K562 (cell line): ENCODE measurements around the gene ACTL10. TPM values are rescaled to one million over a fixed set of nuclear protein-coding genes. Genes with fewer than 3 reads are reported as not detected.
A peak's percentile ranks its signal among the peaks of the same experiment; 100 is the strongest.

ENCODE experiments used
- ARHGAP35 ChIP-seq: fragments of 450-650 bp; IDR thresholded peaks from 2 replicates; pipeline ENCODE4 v1.6.1; 2018; ENCODE audit not compliant: partially characterized antibody
- ASH1L ChIP-seq: fragments of 450-650 bp; IDR thresholded peaks from 2 replicates; pipeline ENCODE4 v1.6.1; 2018; ENCODE audit warnings: borderline replicate concordance, mild to moderate bottlenecking, low read depth; ENCODE audit not compliant: partially characterized antibody
- DNMT1 ChIP-seq: fragments of 450-650 bp; IDR thresholded peaks from 2 replicates; pipeline ENCODE4 v1.6.1; 2016; ENCODE audit warnings: antibody characterized with exemption, mild to moderate bottlenecking
- FOXM1 ChIP-seq, 2 experiments: fragments of 450-650 bp in 1 of 2; sonication (generic) in 1 of 2; formaldehyde crosslinking in 1 of 2; IDR thresholded peaks; 2 replicates each; pipeline versions ENCODE4 v1.6.1 to v1.9.0; 2017 to 2022; ENCODE audit warnings: low read depth in 2 of 2, mild to moderate bottlenecking in 2 of 2, missing genetic modification reagents in 1 of 2, moderate library complexity in 1 of 2
- GABPB2 ChIP-seq: fragments of 250-450 bp; sonication (Bioruptor Pico); conservative IDR thresholded peaks from 2 replicates; pipeline ENCODE4 v1.5.1; 2021; ENCODE audit warnings: mild to moderate bottlenecking
- HEY1 ChIP-seq: fragments of 250-450 bp; sonication (Bioruptor Pico); IDR thresholded peaks from 2 replicates; pipeline ENCODE4 v1.5.0; 2020; ENCODE audit warnings: mild to moderate bottlenecking, moderate library complexity, borderline replicate concordance
- SRSF1 ChIP-seq: fragments of 200-400 bp; formaldehyde crosslinking; IDR thresholded peaks from 2 replicates; pipeline ENCODE4 v1.6.1; 2017; ENCODE audit warnings: mild to moderate bottlenecking, low read depth, low read length, moderate library complexity
- STAT5B ChIP-seq: fragments of 250-450 bp; sonication (Bioruptor Pico); IDR thresholded peaks from 2 replicates; pipeline ENCODE4 v1.8.0; 2021; ENCODE audit warnings: mild to moderate bottlenecking, inconsistent platforms
- TAF15 ChIP-seq: fragments of 200-400 bp; formaldehyde crosslinking; IDR thresholded peaks from 2 replicates; pipeline ENCODE4 v1.6.1; 2017; ENCODE audit warnings: mild to moderate bottlenecking, low read depth, low read length, moderate library complexity
- TAF9B ChIP-seq: fragments of 450-650 bp; IDR thresholded peaks from 2 replicates; pipeline ENCODE4 v1.6.1; 2018; ENCODE audit warnings: mild to moderate bottlenecking; ENCODE audit not compliant: partially characterized antibody
- ZEB2 ChIP-seq: fragments of 450-650 bp; IDR thresholded peaks from 2 replicates; pipeline ENCODE4 v1.6.1; 2016
- ZNF143 ChIP-seq: sonication (generic); formaldehyde crosslinking; IDR thresholded peaks from 2 replicates; pipeline ENCODE4 v1.9.0; 2022; ENCODE audit warnings: mild to moderate bottlenecking, missing genetic modification reagents
- ZNF316 ChIP-seq: fragments of 450-650 bp; IDR thresholded peaks from 2 replicates; pipeline ENCODE4 v1.6.1; 2016
- ZNF347 ChIP-seq: fragments of 450-650 bp; formaldehyde crosslinking; IDR thresholded peaks from 2 replicates; pipeline ENCODE4 v1.4.0; 2020; ENCODE audit warnings: low read depth, mild to moderate bottlenecking, moderate library complexity
- ZNF408 ChIP-seq: fragments of 250-450 bp; sonication (Bioruptor Pico); IDR thresholded peaks from 2 replicates; pipeline ENCODE4 v1.4.0; 2020; ENCODE audit warnings: low read depth, mild to moderate bottlenecking, moderate library complexity
- ZNF589 ChIP-seq: fragments of 200-800 bp; sonication (Bioruptor generic); IDR thresholded peaks from 2 replicates; pipeline ENCODE4 v1.6.1; 2016; ENCODE audit warnings: low read depth, missing genetic modification characterization, missing compliant biosample characterization
- ZNF764 ChIP-seq: fragments of 250-450 bp; sonication (Bioruptor Pico); IDR thresholded peaks from 2 replicates; pipeline ENCODE4 v1.4.0; 2020; ENCODE audit warnings: low read depth, mild to moderate bottlenecking, moderate library complexity
- polyA plus RNA-seq, 8 experiments: library from polyadenylated mRNA; depleted of rRNA in 4 of 8; stranded (reverse) in 5 of 8; unstranded in 3 of 8; fragments of >200 nt; fragmentation: Nextera tagmentation in 2 of 8; fragmentation: Illumina TruSeq in 1 of 8; extraction: Ambion mirVana in 2 of 8; extraction: Trizol in 1 of 8; gene quantifications; 2 replicates each; pipeline versions ENCODE4 v1.2.1 to v1.2.3, GENCODE V29; 2011 to 2014; ENCODE audit warnings: inconsistent platforms in 1 of 8, missing spikeins in 1 of 8
- total RNA-seq, 7 experiments: library from RNA; depleted of rRNA in 6 of 7; stranded (reverse); fragments of >200 nt in 6 of 7; fragmentation: Illumina TruSeq in 2 of 7; extraction: Trizol in 2 of 7; gene quantifications; 2 replicates each; pipeline versions ENCODE4 v1.2.1 to v1.2.3, GENCODE V29; 2011 to 2021; ENCODE audit warnings: low replicate concordance in 1 of 7
- TF ChIP-seq, protein P1 (sequence below): IDR thresholded peaks from 3 replicates; pipeline ENCODE4 v1.6.1; 2011; ENCODE audit warnings: borderline replicate concordance, mild to moderate bottlenecking; ENCODE audit not compliant: insufficient read length, insufficient read depth
- TF ChIP-seq, protein P2 (sequence below): sonication (generic); formaldehyde crosslinking; IDR thresholded peaks from 2 replicates; pipeline ENCODE4 v1.8.0; 2022; ENCODE audit warnings: missing genetic modification reagents, mild to moderate bottlenecking, moderate library complexity, borderline replicate concordance

ACTL10 gene
- total and polyA plus RNA-seq, 9 of the 15 experiments (the other 6 are each of a cell fraction or from before 2014, with no cell fraction given), result 0.07 to 0.14 TPM; not detected in 7

DNA sequence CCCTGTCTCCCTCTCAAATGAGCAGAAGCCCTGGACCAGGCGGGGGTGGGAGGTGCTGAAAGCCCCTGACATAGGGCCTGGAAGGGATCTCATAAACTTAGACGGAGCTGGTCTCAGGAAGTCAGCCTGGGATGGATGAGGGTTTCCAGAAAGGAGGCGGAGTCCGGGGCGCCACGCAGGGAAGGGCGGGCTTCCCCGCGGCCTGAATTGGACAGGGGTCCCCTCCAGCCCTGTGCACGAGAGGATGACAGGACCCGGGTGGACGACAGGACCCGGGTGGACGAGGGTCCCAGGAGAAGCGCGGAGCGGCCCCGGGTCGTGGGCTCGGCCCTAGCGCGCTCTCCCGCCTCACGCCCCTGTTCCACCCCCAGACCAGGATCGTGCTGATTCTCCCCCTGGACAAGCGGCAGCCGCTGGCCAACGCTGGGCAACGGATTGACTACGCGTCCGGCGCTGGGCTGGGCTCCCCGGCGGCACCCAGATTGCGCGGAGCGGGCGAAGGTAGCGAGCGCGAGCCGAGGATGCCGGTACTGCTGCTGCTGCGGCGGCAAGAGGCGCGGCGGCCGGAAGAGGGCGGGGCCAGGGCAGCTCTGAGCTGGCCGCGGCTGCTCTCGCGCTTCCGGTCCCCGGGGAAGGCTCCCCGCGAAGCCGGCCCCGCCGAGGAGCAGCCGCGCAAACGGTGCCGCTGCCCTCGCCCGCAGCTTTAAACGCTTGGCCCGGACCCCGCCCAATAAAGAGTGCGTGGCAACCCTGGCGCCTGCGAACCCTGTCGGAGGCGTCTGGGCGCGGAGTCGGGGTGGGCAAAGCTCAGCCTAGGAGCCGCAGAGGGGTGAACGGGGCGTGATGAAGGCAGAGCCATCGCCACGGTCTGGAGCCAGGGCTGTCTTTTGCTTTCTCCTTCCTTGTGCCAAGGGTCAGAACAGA, 3.3 kb upstream of the ACTL10 start (continued):
- TF ChIP-seq, protein P1, sequence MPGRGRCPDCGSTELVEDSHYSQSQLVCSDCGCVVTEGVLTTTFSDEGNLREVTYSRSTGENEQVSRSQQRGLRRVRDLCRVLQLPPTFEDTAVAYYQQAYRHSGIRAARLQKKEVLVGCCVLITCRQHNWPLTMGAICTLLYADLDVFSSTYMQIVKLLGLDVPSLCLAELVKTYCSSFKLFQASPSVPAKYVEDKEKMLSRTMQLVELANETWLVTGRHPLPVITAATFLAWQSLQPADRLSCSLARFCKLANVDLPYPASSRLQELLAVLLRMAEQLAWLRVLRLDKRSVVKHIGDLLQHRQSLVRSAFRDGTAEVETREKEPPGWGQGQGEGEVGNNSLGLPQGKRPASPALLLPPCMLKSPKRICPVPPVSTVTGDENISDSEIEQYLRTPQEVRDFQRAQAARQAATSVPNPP, result no peak
- TF ChIP-seq ZNF589 (CRISPR knock-in tag) (no peak), FOXM1 (IDR thresholded peaks at IDR 0.05; ENCODE audit: low read depth) (no peak), FOXM1 (CRISPR knock-in tag; IDR thresholded peaks at IDR 0.05; ENCODE audit: low read depth) (0 out of 2 replicates have a peak, but pooled peaks have one; percentile 21), TAF9B (no peak), ZNF143 (CRISPR knock-in tag) (0 out of 2 replicates have a peak, but pooled peaks have one; percentile 6), ZNF316 (no peak), ZEB2 (no peak), HEY1 (CRISPR knock-in tag) (no peak), GABPB2 (CRISPR knock-in tag) (no peak), STAT5B (CRISPR knock-in tag) (no peak), DNMT1 (no peak), ZNF347 (CRISPR knock-in tag) (no peak), ARHGAP35 (no peak), ASH1L (no peak), ZNF764 (no peak), SRSF1 (0 out of 2 replicates have a peak, but pooled peaks have one; percentile 32), ZNF408 (CRISPR knock-in tag) (no peak), TAF15 (no peak)
- TF ChIP-seq, protein P2, sequence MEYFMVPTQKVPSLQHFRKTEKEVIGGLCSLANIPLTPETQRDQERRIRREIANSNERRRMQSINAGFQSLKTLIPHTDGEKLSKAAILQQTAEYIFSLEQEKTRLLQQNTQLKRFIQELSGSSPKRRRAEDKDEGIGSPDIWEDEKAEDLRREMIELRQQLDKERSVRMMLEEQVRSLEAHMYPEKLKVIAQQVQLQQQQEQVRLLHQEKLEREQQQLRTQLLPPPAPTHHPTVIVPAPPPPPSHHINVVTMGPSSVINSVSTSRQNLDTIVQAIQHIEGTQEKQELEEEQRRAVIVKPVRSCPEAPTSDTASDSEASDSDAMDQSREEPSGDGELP (CRISPR knock-in tag), result peak; percentile 14; the same call in 1 of the 2 replicates
